Upper lobe of right lung (tissue), 1 donor: ENCODE measurements around the gene MRPL54. TPM values are rescaled to one million over a fixed set of nuclear protein-coding genes. Genes with fewer than 3 reads are reported as not detected.
A peak's percentile ranks its signal among the peaks of the same experiment; 100 is the strongest.
"Not testable (repeated sequence)": the region's sequence is repeated elsewhere in the genome, so short reads cannot be mapped to it uniquely, and the experiment has no call there.

Experiments
- ATAC-seq: fragments of 200-7000 bp; cut with Tn5 transposase; one replicate; pipeline ENCODE4 v1.9.1; 2020; ENCODE audit warnings: mild to moderate bottlenecking, moderate library complexity
- DNase-seq: peaks from one replicate; pipeline ENCODE4 v3.0.0-alpha.2; 2020
- H3K27ac ChIP-seq: fragments of 200-600 bp; one replicate; pipeline ENCODE4 v1.8.0; 2022
- H3K27me3 ChIP-seq: fragments of 200-600 bp; one replicate; pipeline ENCODE4 v1.8.0; 2022; ENCODE audit warnings: mild to moderate bottlenecking
- H3K36me3 ChIP-seq: fragments of 200-600 bp; one replicate; pipeline ENCODE4 v1.8.0; 2022
- H3K4me1 ChIP-seq: fragments of 200-600 bp; one replicate; pipeline ENCODE4 v1.8.0; 2022
- H3K4me3 ChIP-seq: fragments of 200-600 bp; one replicate; pipeline ENCODE4 v1.8.0; 2022; ENCODE audit warnings: mild to moderate bottlenecking
- H3K9me3 ChIP-seq: fragments of 200-600 bp; one replicate; pipeline ENCODE4 v1.8.0; 2022
- CTCF ChIP-seq: fragments of 200-600 bp; IDR thresholded peaks from one replicate; pipeline ENCODE4 v1.8.0; 2022; ENCODE audit warnings: antibody characterized with exemption
- intact Hi-C: fragments of 100-400 bp; cut with DNase I; formaldehyde crosslinking; loops from one replicate; pipeline ENCODE4 v1.11.0; 2022
- total RNA-seq: library from RNA; stranded (reverse); fragmentation: NEBNext Ultra II Directional; extraction: Animal tissue kit (Norgen Biotek cat#: 25700); gene quantifications from one replicate; pipeline ENCODE4 v1.2.1, GENCODE V29; 2021
- donor health status: DM: no; HTN: yes; CAD: no; lungs with severe emphysema.

MRPL54 gene
- total RNA-seq, 1 donor from 2014 or later, result 59.7 TPM

GRCh38 chr19:3813473-3814392 lies 51.3 kb downstream of the MRPL54 start:
- Histone ChIP-seq H3K4me3 (no peak overlapping the region), H3K27ac (peak overlapping the region; percentile 72), H3K27me3 (no peaks in the 10 kb centered on the region), H3K36me3 (no peaks in the 10 kb centered on the region), H3K9me3 (no peaks in the 10 kb centered on the region), H3K4me1 (peaks cover 17% of the 10 kb centered on the region)
- no peak for TF ChIP-seq CTCF
- no peak for ATAC-seq
- no peak for DNase-seq
- intact Hi-C loops, result no loop called here

- peaks cover 17% of the 10 kb centered on the region for H3K4me1 ChIP-seq
- no peaks in the 10 kb centered on the region for H3K27me3 ChIP-seq
- intact Hi-C loops, result no loop called here
- H3K27ac ChIP-seq, result peak overlapping the region; percentile 72
- DNase-seq (no peak), ATAC-seq (no peak)
- TF ChIP-seq CTCF, result no peak
- no peaks in the 10 kb centered on the region for H3K36me3 ChIP-seq
- H3K9me3 ChIP-seq, result no peaks in the 10 kb centered on the region
- H3K4me3 ChIP-seq, result no peak overlapping the region
Observed at GRCh38 chr19:3814648-3815047, 52.2 kb downstream of the MRPL54 start.

DNA sequence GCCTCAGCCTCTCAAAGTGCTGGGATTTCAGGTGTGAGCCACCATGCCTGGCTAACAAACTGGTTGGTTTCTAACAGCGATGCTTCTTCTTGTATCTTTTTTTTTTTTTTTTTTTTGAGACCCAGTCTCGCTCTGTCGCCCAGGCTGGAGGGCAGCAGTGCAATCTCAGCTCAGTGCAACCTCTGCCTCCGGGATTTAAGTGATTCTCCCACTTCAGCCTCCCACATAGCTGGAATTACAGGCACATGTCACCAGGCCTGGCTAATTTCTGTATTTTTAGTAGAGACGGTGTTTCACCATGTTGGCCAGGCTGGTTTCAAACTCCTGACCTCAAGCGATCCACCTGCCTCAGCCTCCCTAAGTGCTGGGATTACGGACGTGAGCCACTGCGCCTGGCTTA lies 53.7 kb downstream of the MRPL54 start:
- H3K27ac ChIP-seq, H3K36me3 ChIP-seq, H3K27me3 ChIP-seq, ATAC-seq, H3K4me3 ChIP-seq, intact Hi-C loops, H3K9me3 ChIP-seq, DNase-seq: not testable (repeated sequence)
- peaks cover 17% of the 10 kb centered on the region for H3K4me1 ChIP-seq

DNA sequence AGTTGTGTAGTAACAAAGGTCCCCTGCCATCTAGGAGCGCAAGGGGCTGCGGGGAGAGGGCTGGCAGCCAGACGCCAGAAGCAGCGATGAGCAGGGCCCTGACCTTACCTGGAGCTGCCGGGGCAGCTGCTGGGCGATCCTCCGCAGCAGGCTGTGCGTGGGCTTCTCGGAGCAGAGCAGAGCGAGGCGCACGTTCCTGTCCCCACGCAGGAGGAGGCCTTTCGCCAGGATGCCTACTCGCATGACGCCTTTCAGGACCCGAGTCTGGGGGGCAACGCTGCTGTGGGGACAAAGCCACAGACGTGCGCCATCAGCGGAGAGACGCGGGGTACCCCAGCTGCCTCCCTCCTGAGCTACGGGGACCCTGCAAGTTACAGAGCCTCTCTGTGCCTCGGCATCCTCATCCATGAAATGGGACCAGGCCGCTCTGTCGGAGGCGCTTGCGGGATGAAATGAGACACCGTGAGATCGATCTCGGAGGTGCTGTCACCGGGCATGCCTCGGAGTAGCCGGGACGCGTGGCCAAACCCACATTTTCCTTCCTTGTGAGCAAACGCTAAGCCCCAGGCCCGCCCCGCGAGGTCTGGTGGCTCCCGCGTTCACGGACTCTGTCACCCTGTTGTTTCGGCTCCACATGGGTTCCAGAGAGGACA lies 54.2 kb downstream of the MRPL54 start:
- H3K36me3 ChIP-seq, result no peaks in the 10 kb centered on the region
- ATAC-seq (no peak), DNase-seq (no peak)
- H3K27me3 ChIP-seq, result no peaks in the 10 kb centered on the region
- H3K4me1 ChIP-seq, result peaks cover 16% of the 10 kb centered on the region
- no peak for TF ChIP-seq CTCF
- no peak overlapping the region for H3K27ac ChIP-seq
- no peak overlapping the region for H3K4me3 ChIP-seq
- no peaks in the 10 kb centered on the region for H3K9me3 ChIP-seq
- intact Hi-C loops, result no loop called here

Other genes with a start within 250 kb of the MRPL54 start
- 3.2 TPM for gene TEKTIP1, start 223.5 kb upstream of the MRPL54 start, total RNA-seq
- gene MFSD12, start 205.1 kb upstream of the MRPL54 start, total RNA-seq, result 95.9 TPM
- gene HMG20B, start 189.7 kb upstream of the MRPL54 start, total RNA-seq, result 60.0 TPM
- gene GIPC3, start 177.2 kb upstream of the MRPL54 start, total RNA-seq, result 6.5 TPM
- 4.7 TPM for gene TBXA2R, start 155.8 kb upstream of the MRPL54 start, total RNA-seq
- 24.3 TPM for gene CACTIN, start 135.9 kb upstream of the MRPL54 start, total RNA-seq
- gene PIP5K1C, start 62.2 kb upstream of the MRPL54 start, total RNA-seq, result 42.1 TPM
- gene TJP3, start 54.3 kb upstream of the MRPL54 start, total RNA-seq, result 23.0 TPM
- gene APBA3, start 990 bp upstream of the MRPL54 start, total RNA-seq, result 21.9 TPM
- not detected for gene RAX2, start 9.5 kb downstream of the MRPL54 start, total RNA-seq
- 22.6 TPM for gene MATK, start 23.7 kb downstream of the MRPL54 start, total RNA-seq
- 0.55 TPM for gene ZFR2, start 106.4 kb downstream of the MRPL54 start, total RNA-seq
- not detected for gene ATCAY, start 118.0 kb downstream of the MRPL54 start, total RNA-seq
- gene NMRK2, start 170.4 kb downstream of the MRPL54 start, total RNA-seq, result 1.6 TPM
- 70.7 TPM for gene DAPK3, start 208.4 kb downstream of the MRPL54 start, total RNA-seq
- gene EEF2, start 222.8 kb downstream of the MRPL54 start, total RNA-seq, result 1,960 TPM
- gene PIAS4, start 245.1 kb downstream of the MRPL54 start, total RNA-seq, result 25.4 TPM